Measurements from ENCODE around the gene ARRDC3.

- TF ChIP-seq, protein P1, sequence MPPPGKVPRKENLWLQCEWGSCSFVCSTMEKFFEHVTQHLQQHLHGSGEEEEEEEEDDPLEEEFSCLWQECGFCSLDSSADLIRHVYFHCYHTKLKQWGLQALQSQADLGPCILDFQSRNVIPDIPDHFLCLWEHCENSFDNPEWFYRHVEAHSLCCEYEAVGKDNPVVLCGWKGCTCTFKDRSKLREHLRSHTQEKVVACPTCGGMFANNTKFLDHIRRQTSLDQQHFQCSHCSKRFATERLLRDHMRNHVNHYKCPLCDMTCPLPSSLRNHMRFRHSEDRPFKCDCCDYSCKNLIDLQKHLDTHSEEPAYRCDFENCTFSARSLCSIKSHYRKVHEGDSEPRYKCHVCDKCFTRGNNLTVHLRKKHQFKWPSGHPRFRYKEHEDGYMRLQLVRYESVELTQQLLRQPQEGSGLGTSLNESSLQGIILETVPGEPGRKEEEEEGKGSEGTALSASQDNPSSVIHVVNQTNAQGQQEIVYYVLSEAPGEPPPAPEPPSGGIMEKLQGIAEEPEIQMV (tag; conservative IDR thresholded peaks at IDR 0.05; ENCODE audit: low read depth), result no peak
- no peak for TF ChIP-seq ARNT (IDR thresholded peaks at IDR 0.05)
- TF ChIP-seq, protein P2, sequence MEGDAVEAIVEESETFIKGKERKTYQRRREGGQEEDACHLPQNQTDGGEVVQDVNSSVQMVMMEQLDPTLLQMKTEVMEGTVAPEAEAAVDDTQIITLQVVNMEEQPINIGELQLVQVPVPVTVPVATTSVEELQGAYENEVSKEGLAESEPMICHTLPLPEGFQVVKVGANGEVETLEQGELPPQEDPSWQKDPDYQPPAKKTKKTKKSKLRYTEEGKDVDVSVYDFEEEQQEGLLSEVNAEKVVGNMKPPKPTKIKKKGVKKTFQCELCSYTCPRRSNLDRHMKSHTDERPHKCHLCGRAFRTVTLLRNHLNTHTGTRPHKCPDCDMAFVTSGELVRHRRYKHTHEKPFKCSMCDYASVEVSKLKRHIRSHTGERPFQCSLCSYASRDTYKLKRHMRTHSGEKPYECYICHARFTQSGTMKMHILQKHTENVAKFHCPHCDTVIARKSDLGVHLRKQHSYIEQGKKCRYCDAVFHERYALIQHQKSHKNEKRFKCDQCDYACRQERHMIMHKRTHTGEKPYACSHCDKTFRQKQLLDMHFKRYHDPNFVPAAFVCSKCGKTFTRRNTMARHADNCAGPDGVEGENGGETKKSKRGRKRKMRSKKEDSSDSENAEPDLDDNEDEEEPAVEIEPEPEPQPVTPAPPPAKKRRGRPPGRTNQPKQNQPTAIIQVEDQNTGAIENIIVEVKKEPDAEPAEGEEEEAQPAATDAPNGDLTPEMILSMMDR (IDR thresholded peaks at IDR 0.05 in 2 of 3, conservative IDR thresholded peaks at IDR 0.05 in 1 of 3; ENCODE audit: insufficient read depth in 2 of 3, low read depth in 1 of 3, low read length in 3 of 3), result no peak
- no peak for TF ChIP-seq NCOR1 (IDR thresholded peaks at IDR 0.05)
- TF ChIP-seq EZH2 (IDR thresholded peaks at IDR 0.05; ENCODE audit: borderline replicate concordance, low read depth, low read length), result no peak
- no peak for TF ChIP-seq SMARCB1 (IDR thresholded peaks at IDR 0.05; ENCODE audit: insufficient read length, low read depth)
- no peak for TF ChIP-seq ZBTB43 (CRISPR knock-in tag; IDR thresholded peaks at IDR 0.05)
- TF ChIP-seq CCAR2 (IDR thresholded peaks at IDR 0.05; ENCODE audit: low read depth, low read length), result no peak
- TF ChIP-seq EP300 (IDR thresholded peaks at IDR 0.05; ENCODE audit: low read length), result no peak
- no peak for TF ChIP-seq SRF (CRISPR knock-in tag; IDR thresholded peaks at IDR 0.05)
- no peak for TF ChIP-seq BRCA1 (IDR thresholded peaks at IDR 0.05)
- no peak for TF ChIP-seq BRCA1 (CRISPR knock-in tag; IDR thresholded peaks at IDR 0.05)
- TF ChIP-seq, protein P3, sequence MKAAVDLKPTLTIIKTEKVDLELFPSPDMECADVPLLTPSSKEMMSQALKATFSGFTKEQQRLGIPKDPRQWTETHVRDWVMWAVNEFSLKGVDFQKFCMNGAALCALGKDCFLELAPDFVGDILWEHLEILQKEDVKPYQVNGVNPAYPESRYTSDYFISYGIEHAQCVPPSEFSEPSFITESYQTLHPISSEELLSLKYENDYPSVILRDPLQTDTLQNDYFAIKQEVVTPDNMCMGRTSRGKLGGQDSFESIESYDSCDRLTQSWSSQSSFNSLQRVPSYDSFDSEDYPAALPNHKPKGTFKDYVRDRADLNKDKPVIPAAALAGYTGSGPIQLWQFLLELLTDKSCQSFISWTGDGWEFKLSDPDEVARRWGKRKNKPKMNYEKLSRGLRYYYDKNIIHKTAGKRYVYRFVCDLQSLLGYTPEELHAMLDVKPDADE (conservative IDR thresholded peaks at IDR 0.05; ENCODE audit: control insufficient read depth, low read depth, low read length), result no peak
- no peak for TF ChIP-seq ZNF830 (CRISPR knock-in tag; IDR thresholded peaks at IDR 0.05)
Observed at GRCh38 chr5:91408710-91409109, 25.6 kb upstream of the ARRDC3 start.
